C4-2B (cell line): ENCODE measurements around the gene SMARCC2.
A peak's percentile ranks its signal among the peaks of the same experiment; 100 is the strongest.

Experiments used
- H3K27ac ChIP-seq: fragments of 450-650 bp; 2 replicates; pipeline ENCODE4 v1.5.1; 2017
- ZFX ChIP-seq: fragments of 450-650 bp; IDR thresholded peaks from 2 replicates; pipeline ENCODE4 v1.6.1; 2017
- TF ChIP-seq, protein P1 (sequence below): fragments of 450-650 bp; conservative IDR thresholded peaks from 2 replicates; pipeline ENCODE4 v1.5.1; 2017; ENCODE audit warnings: mild to moderate bottlenecking

Gene SMARCC2

DNA sequence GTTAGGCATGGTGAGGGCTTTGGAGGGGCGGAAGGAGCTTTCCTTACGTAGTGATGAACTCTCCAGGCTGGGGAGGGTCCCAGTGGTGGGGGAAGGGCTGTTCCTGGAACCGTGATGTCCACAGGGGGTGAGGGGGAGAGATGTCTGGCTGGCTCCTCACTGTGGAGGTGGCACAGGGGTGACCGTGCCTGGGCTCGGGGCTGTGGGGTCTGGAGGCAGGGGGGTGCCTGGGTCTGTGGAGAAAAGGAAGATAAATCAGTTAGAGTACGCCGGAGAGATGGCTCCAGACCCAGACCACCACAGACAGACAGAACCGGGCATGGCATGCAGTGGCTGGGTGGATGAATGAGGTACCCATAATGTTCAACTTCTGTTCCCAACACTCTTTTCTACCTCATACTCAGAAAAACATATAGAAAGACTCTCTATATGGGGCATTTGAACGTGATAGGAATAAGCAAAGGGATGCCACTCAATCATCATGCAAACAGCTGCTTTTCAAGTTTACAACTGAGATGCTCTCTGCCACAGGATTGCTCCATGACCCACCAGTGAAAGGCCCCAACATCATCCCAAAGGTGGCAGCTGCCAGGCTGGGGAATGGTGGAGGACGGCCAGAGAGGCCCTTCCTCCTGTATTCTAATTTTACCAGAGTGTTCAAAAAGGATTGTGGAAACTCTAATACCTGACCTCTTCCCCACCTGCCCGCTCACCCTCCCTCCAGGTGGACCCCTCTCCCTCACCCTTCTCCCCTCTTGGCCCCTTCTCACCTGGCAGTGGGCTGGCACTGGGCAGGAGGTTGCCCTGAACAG lies 25.5 kb downstream of the SMARCC2 start:
- TF ChIP-seq ZFX, result no peak
- TF ChIP-seq, protein P1, sequence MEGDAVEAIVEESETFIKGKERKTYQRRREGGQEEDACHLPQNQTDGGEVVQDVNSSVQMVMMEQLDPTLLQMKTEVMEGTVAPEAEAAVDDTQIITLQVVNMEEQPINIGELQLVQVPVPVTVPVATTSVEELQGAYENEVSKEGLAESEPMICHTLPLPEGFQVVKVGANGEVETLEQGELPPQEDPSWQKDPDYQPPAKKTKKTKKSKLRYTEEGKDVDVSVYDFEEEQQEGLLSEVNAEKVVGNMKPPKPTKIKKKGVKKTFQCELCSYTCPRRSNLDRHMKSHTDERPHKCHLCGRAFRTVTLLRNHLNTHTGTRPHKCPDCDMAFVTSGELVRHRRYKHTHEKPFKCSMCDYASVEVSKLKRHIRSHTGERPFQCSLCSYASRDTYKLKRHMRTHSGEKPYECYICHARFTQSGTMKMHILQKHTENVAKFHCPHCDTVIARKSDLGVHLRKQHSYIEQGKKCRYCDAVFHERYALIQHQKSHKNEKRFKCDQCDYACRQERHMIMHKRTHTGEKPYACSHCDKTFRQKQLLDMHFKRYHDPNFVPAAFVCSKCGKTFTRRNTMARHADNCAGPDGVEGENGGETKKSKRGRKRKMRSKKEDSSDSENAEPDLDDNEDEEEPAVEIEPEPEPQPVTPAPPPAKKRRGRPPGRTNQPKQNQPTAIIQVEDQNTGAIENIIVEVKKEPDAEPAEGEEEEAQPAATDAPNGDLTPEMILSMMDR, result no peak
- no peak overlapping the region for H3K27ac ChIP-seq

DNA sequence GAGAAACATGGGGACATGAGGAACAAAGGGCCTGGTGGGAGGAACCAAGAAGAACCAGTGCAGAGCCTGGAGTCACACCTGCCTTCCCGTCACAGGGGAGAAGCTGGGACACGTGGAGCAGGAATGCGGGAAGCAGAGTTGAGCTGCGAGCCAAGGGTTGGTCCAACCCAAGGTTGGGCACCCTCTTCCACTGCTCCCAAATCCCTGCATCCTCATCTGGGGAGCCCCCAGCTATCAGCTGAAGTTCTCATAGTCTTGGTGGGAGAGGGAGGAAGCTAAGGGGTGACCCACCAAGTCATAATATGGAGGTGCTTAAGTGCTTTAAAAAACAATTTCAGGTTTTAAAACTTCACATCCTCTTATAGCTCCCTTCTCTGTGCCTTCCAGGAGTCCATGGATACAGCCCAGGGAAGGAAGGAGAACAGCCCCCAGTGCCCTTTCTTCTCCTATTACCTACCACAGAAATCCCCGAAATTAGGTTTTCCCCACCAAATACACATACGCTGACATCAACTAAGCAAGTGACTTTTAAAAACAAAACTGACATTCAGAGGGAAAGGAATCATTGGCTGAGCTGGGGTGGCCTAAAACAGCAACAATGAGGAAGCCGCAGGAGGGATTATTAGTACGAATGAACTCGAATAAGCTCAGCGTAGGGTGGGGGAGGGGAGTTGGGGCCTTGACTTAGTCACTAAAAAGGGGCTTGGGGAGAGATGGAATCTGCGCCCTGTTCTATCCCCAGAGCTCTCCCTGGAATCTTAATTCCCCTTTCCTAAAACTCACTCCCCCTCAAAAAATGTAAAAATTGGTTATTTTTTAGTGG lies 26.6 kb downstream of the SMARCC2 start:
- TF ChIP-seq, protein P1, result no peak
- no peak for TF ChIP-seq ZFX
- H3K27ac ChIP-seq, result no peak overlapping the region

DNA sequence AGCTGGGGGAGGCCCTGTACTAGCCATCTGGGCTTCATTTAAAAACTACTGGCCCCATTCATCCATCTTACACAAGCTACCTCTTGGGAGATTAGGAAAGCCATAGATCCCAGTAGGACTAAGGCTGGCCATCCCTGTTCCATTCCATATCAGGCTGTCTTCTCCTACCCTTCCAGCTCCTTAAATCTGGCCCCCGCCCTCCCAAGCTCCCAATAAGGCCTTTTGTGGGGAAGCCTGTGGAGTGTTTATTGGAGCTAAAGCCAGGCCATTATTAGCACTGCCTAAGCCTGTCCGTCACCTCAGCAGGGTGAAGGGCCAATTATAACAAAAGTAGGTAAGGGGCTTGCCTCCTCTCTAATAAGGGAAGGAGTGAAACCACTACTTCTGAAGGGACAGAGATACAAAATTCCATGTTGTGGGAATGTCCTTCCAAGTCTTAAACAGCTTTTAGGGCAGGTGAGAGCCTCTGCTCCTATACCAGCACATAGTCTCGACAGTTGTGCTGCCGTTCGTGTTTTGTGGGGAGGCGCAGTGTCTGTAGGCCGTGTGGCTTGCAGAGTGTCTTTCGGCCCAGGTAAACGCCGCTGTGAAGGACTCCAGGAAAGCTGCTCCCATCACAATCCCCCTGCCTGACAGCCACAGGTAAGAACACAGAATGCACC lies 27.5 kb downstream of the SMARCC2 start:
- TF ChIP-seq ZFX, result no peak
- TF ChIP-seq, protein P1, result no peak
- H3K27ac ChIP-seq, result no peak overlapping the region

DNA sequence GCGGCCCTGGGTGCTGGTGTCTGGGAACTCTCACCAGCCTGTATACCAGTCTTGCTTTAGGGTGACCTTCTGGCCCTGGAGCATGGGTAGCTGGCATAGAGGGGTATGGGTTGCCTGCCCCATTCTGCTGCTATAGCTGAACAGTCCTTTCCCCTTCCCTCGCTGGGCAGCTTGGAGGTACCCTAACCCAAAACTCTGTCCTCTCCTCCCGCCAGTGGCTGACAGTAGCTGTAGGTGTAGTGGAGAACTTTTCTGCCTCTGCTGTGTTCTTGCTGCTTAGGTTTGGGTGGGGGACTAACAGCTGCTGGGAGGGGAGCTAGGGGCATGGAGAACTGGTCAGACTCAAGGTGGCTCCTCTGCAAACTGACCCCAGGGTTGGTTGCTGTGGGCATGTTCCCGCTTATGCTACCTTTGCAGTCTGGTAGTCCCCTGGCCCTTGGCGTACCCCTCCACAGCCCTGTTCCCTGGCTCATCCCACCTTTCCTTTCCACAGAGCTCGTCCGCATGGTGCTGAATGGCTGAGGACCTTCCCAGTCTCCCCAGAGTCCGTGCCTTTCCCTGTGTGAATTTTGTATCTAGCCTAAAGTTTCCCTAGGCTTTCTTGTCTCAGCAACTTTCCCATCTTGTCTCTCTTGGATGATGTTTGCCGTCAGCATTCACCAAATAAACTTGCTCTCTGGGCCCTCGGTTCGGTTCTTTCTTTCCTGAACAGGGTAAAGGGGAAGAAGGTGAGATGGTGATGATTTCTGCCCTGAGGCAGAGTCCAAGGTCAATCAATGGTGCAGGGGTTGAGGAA lies 28.2 kb downstream of the SMARCC2 start:
- no peak for TF ChIP-seq ZFX
- H3K27ac ChIP-seq, result no peak overlapping the region

DNA sequence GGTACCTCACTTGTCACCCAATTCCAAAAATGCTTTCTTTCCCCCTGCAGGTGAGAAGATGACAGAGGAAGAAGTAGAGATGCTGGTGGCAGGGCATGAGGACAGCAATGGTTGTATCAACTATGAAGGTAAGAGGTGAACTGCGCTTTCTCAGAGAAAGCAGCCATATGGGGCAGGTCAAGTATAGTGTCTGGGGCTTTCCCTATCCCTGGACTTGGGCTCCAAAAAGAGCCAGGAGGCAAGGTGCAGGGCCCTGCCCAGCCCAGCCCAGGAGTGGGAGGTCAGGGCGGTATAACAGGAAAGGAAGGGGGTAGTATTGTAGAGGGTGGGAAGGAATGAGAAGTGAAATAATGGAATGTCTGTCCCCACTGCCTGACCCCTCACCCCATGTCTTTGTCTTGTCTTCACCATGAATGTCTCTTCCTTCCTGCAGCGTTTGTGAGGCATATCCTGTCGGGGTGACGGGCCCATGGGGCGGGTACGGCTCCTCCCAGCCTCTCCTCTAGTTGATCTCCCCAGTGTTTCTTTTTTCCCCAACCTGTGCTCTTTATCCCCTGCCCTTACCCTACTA lies 29.0 kb downstream of the SMARCC2 start:
- no peak overlapping the region for H3K27ac ChIP-seq
- TF ChIP-seq, protein P1, result no peak
- no peak for TF ChIP-seq ZFX

DNA sequence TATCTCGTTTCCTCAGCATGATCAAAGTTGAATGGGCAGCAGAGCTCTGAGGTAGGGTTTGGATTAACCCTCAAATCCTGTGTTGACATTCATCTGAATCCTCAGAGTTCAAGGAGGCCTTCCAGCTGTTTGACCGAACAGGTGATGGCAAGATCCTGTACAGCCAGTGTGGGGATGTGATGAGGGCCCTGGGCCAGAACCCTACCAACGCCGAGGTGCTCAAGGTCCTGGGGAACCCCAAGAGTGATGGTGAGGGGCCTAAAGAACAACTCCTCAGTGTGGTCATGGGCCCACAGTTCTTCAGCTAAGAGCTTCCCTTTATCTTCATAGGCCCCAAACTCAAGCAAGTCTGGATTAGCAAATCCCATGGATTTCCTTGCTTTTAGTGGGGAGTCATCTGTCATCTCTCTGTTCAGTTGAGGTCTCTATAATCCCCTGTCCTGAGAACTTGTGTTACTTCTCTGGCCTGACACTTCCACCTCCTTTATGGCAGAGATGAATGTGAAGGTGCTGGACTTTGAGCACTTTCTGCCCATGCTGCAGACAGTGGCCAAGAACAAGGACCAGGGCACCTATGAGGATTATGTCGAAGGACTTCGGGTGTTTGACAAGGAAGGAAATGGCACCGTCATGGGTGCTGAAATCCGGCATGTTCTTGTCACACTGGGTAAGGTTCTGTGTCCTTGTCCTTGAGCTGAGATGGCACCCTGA lies 29.6 kb downstream of the SMARCC2 start:
- TF ChIP-seq, protein P1, result no peak
- TF ChIP-seq ZFX, result no peak

More for the DNA sequence above, 29.6 kb downstream of the SMARCC2 start:
- H3K27ac ChIP-seq, result peak overlapping the region; percentile 92
